ENCODE data around the gene FBXW11.
A peak's percentile ranks its signal among the peaks of the same experiment; 100 is the strongest.

The FBXW11 gene

DNA sequence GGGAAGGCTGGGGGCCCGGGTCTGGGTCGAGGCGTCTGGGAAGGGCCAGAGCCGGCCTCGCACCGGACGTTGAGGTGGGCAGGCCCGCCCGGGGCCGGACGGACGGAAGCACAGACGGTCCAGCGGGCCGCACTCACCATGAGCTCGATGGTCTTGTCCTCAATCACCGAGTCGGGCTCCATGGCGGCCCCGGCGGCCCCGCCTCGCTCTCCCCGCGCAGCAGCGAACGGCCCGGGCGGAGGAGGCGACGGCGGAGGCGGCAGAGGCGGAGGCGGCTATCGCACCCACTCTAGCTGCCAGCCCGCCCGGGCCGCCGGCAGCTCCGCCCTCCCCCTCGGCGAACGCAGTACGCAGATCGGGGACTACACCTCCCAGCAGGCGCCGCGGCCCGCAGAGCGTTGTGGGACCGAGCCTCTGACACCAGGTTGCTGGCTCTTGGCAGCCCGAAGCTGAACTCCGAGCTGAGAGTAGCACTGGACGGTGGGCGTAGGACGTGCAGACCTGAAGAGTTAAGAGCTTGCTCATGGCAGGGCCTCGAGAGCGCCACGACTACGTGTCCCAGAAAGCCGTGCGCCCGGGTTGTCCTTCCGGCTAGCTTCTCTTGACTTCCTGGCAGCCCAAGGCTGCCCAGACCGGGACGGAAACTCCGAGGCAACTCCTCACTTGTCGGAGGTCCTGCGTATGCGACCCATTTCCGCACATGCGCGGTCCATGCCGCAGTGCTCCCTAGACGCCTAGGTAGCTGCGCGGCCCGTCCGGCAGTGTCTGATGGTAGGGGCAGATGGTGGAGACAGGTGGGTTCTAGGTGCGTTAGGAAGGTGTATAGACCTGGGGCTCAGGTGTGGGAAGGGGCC lies at the start of gene FBXW11:
FBXW11 (minus strand) TSS at position 318 of the 854 bp plus-strand sequence; CDS start at position 182, 136 bp downstream.
- DNase-seq (peak; percentile 96), ATAC-seq (peak; percentile 90)

- DNase-seq: no peak
- ATAC-seq: no peak
Observed at GRCh38 chr5:172055996-172056395, 49.6 kb upstream of the FBXW11 start.

DNA sequence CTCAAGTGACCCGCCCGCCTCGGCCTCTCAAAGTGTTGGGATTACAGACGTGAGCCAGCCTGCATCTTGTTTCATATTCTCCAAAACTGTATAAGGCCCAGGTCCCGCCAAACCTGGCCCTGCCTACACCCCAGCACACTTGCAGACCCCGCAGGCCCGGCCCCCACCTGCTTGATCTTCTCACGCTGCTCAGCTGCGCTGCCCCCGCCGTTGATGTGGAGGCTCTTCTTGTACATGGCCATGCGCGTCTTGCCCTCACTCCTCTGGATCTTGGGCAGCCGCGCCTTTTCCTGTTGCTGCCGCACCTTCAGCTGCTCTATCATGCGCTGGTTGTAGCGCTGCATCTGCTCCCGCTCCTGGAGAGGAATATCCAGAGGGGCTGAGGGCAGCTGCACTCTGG lies 49.0 kb upstream of the FBXW11 start:
- ATAC-seq (no peak), DNase-seq (no peak)

DNA sequence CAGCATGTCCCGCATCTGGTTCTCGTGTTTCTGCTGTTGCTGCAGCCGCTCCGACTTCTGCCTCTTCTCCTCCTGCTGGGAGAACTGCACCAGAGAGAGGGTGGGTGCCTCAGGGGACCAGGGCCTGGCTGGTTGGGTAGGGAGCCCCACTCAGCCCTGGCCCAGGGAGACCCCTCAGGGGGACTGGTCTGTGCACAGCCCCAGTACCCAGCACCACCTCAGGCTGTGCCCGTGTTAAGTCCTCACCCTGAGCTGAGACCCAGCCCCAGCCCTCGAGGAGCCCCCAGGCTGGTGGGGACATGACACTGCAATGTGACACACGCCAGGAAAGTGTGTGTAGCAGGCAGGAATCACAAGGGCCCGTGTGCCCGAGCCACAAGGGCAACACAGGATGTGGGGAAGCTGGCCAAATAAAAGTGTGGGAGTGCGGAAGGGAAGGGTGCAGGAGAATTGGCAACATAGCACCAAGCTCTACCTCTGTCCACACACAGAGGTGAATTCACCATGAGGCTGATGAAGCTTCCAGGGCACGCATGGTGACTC lies 48.2 kb upstream of the FBXW11 start:
- ATAC-seq: no peak
- no peak for DNase-seq

- ATAC-seq (no peak), DNase-seq (no peak)
Observed at GRCh38 chr5:172052450-172053236, 46.2 kb upstream of the FBXW11 start.

- DNase-seq: no peak
- ATAC-seq: no peak
Observed at GRCh38 chr5:172051643-172052339, 45.4 kb upstream of the FBXW11 start.

GRCh38 chr5:172050080-172050479 lies 43.6 kb upstream of the FBXW11 start:
- DNase-seq (no peak), ATAC-seq (no peak)

- DNase-seq: no peak
Observed at GRCh38 chr5:172049226-172049796, 42.9 kb upstream of the FBXW11 start.

GRCh38 chr5:172048539-172049101 lies 42.2 kb upstream of the FBXW11 start:
- ATAC-seq: no peak
- DNase-seq: no peak

More at GRCh38 chr5:172049226-172049796, 42.9 kb upstream of the FBXW11 start:
- ATAC-seq: no peak

DNA sequence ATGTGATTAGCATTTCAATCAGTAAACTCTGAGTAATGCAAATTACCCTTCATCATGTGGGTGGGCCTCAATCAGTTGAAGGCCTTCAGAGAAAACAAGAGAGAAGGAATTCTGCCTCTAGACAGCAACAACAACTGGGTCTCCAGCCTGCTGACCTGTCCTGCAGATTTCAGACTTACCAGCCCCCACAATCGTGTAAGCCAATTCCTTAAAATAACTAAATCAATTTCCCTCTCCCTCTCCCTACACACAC lies 41.7 kb upstream of the FBXW11 start:
- DNase-seq (no peak), ATAC-seq (no peak)

DNA sequence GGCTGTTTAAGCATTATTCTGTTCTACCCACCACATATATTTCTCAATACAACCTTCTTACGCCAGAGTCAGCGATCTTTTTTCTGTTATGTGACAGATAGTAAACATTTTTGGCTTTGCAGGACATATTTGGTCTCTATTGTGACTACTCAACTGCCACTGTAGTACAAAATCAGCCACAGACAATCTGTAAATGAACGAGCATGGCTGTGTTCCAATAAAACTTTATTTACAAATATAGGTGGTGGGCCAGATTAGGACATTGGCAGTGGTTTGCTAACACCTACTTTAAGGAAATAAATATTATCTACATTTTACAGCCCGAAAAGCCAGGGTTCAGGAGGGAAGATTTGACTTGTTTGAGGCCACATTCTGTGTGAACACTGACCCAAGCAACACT lies 40.2 kb upstream of the FBXW11 start:
- no peak for ATAC-seq
- DNase-seq: no peak

GRCh38 chr5:172045315-172045632 lies 38.8 kb upstream of the FBXW11 start:
- ATAC-seq (no peak), DNase-seq (no peak)

GRCh38 chr5:172044631-172045314 lies 38.3 kb upstream of the FBXW11 start:
- no peak for ATAC-seq

GRCh38 chr5:172043865-172044264 lies 37.4 kb upstream of the FBXW11 start:
- ATAC-seq: no peak
- DNase-seq: no peak

More at GRCh38 chr5:172044631-172045314, 38.3 kb upstream of the FBXW11 start:
- no peak for DNase-seq

- ATAC-seq: no peak
Observed at GRCh38 chr5:172042183-172042582, 35.7 kb upstream of the FBXW11 start.

GRCh38 chr5:172038167-172038566 lies 31.7 kb upstream of the FBXW11 start:
- DNase-seq: no peak
- ATAC-seq: no peak

More at GRCh38 chr5:172042183-172042582, 35.7 kb upstream of the FBXW11 start:
- DNase-seq: no peak

GRCh38 chr5:172035049-172035448 lies 28.6 kb upstream of the FBXW11 start:
- DNase-seq: peak; percentile 28

DNA sequence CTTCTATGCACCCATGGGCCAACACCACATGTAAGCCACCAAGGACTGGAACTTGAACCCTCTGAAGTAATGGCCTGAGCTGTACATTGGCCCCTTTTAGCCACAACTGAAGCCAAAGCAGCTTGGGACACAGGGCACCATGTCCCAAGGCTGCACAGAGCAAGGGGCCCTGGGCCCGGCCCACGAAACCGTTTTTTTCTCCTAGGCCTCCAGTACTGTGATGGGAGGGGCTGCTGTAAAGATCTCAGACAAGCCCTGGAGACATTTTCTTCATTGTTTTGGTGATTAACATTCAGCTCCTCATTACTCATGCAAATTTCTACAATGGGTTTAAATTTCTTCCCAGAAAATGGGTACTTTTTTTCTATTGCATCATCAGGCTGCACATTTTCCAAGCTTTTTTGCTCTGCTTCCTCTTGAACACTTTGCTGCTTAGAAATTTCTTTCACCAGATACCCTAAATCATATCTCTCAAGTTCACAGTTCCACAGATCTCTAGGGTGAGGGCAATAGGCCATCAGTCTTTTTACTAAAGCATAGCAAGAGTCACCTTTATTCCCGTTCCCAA lies 25.5 kb upstream of the FBXW11 start:
- no peak for DNase-seq
- ATAC-seq: no peak

More at GRCh38 chr5:172035049-172035448, 28.6 kb upstream of the FBXW11 start:
- ATAC-seq: peak; percentile 97

DNA sequence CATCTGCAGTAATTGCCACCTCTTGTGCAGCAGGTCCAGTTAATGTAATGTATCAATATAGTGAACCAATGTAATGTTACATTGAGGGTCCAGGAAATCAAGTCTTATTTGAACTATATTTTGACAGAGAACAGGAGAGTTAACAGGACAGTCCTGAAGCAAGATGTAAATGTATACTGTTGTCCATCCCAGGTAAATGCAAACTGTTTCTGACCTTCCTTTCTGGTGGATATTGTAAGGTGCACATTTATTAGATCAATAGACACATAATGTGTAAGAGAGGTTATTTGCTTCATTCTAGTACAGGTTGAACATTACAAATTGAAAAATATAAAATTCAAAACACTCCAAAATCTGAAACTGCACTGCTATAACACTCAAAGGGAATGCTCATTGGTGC lies 23.4 kb upstream of the FBXW11 start:
- DNase-seq (no peak), ATAC-seq (no peak)

GRCh38 chr5:172028167-172028566 lies 21.7 kb upstream of the FBXW11 start:
- ATAC-seq (no peak), DNase-seq (no peak)

Measured in stimulated activated naive CD8-positive, alpha-beta T cell treated with anti-CD3 and anti-CD28 coated beads, Interleukin-15, Interleukin-2, amounts not matched to agents 100 U/mL and 50 U/mL, for 24 hours (primary cell).